Activated CD4-positive, alpha-beta T cell treated with anti-CD3 and anti-CD28 coated beads, Interleukin-2, amount 50 U/mL, for 24 hours (primary cell): ENCODE data around the gene MAGEB1.

Experiments
- DNase-seq, 2 donors: peaks; one replicate each; pipeline ENCODE4 v3.0.0-alpha.2; 2020; ENCODE audit warnings: low read depth in 1 of 2, low spot score in 1 of 2

MAGEB1 gene

GRCh38 chrX:30296408-30297254 is 49.7 kb downstream of the MAGEB1 start:
- DNase-seq: no peak

- no peak for DNase-seq
These were observed 54.3 kb downstream of the MAGEB1 start for GRCh38 chrX:30301208-30301607.
